ENCODE results near the gene VENTX. TPM values are rescaled to one million over a fixed set of nuclear protein-coding genes. Genes with fewer than 3 reads are reported as not detected.

Gene VENTX
- total RNA-seq, 1 donor from 2014 or later, result 0.23 TPM

DNA sequence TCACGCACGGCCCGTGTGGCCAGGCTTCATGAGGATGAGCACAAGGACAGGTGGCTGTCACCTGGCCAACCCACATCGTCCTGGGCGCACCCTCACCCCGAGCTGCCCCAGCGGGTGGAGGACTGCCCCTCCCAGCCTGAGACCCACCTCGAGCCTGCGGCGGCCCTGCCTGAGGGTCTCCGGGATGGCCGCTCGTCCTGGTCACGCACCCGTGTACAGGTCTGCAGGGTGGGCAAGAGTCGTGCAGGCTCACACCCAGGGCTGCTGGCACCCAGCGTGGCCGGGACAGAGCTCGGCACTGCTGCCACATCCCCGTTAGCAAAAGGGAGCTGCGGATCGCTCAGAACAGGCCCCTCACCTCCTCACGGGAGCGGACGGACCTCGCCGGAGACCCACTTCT lies 22.1 kb upstream of the VENTX start:
- H3K27me3 Mint-ChIP-seq (ENCODE audit: unreplicated experiment), result peaks cover 8% of the 10 kb centered on the region
- H3K4me3 Mint-ChIP-seq (ENCODE audit: unreplicated experiment), result no peak overlapping the region
- H3K9me3 Mint-ChIP-seq (ENCODE audit: unreplicated experiment), result no peaks in the 10 kb centered on the region
- no peaks in the 10 kb centered on the region for H3K4me1 Mint-ChIP-seq (ENCODE audit: unreplicated experiment)
- TF ChIP-seq CTCF (IDR thresholded peaks at IDR 0.05; ENCODE audit: unreplicated experiment), result no peak
- no peak for DNase-seq (ENCODE audit: low spot score)
- H3K36me3 Mint-ChIP-seq (ENCODE audit: low read depth, unreplicated experiment), result no peaks in the 10 kb centered on the region
- H3K27ac Mint-ChIP-seq (ENCODE audit: unreplicated experiment), result no peak overlapping the region

DNA sequence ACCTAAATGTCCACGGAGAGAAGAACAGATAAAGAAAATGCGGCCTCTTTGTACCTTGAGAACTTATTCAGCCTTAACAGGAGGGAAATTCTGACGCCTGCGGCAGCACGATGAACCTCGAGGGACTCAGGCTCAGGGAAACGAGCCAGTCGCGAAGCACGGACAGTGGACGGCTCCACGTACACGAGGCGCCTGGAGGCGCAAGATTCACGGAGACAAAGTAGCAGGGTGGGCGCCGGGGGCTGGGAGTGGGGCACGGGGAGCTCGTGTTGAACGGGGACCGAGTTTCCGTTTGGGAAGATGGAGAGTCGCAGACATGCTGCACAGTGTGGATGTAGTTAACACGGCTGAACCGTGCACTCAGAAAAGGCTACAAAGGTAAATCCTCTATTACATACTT lies 20.9 kb upstream of the VENTX start:
- DNase-seq (ENCODE audit: low spot score), result no peak
- no peaks in the 10 kb centered on the region for H3K9me3 Mint-ChIP-seq (ENCODE audit: unreplicated experiment)
- H3K4me3 Mint-ChIP-seq (ENCODE audit: unreplicated experiment), result no peak overlapping the region
- peaks cover 8% of the 10 kb centered on the region for H3K27me3 Mint-ChIP-seq (ENCODE audit: unreplicated experiment)
- no peaks in the 10 kb centered on the region for H3K4me1 Mint-ChIP-seq (ENCODE audit: unreplicated experiment)
- no peak overlapping the region for H3K27ac Mint-ChIP-seq (ENCODE audit: unreplicated experiment)
- no peak for TF ChIP-seq CTCF (IDR thresholded peaks at IDR 0.05; ENCODE audit: unreplicated experiment)
- no peaks in the 10 kb centered on the region for H3K36me3 Mint-ChIP-seq (ENCODE audit: low read depth, unreplicated experiment)

DNA sequence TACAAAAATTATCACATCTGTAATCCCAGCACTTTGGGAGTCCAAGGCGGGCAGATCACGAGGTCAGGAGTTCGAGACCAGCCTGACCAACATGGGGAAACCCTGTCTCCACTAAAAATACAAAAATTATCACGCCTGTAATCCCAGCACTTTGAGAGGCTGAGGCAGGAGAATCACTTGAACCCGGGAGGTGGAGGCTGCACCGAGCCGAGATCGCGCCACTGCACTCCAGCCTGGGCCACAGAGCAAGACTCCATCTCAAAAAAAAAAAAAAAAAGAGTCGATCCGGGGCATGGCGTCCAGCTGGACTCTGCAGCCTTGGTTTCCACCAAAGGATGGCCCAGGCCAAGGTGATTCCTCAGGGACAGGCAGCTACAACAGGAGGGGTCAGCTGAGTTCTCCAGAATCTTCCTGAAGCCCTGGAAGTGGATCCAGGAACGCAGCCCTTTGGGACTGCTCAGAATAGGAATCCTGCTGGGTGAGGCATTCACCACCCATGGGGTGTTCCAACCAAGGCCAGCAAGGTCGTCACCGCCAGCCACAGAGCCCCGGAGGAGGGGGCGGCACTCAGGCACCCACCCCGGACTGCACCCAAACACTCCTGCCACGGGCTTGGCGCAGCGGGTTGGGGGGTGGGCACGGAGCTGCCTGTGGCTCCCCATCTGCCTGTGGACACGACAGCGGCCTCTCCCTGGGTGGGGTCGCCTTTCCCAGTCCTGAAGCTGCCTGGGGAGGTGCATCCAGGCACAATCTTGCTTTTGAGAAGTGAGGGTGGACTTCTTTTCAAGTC lies 19.7 kb upstream of the VENTX start:
- Mint-ChIP-seq H3K27ac (ENCODE audit: unreplicated experiment) (no peak overlapping the region), H3K4me3 (ENCODE audit: unreplicated experiment) (no peak overlapping the region), H3K4me1 (ENCODE audit: unreplicated experiment) (no peaks in the 10 kb centered on the region), H3K27me3 (ENCODE audit: unreplicated experiment) (peaks cover 5% of the 10 kb centered on the region), H3K9me3 (ENCODE audit: unreplicated experiment) (no peaks in the 10 kb centered on the region), H3K36me3 (ENCODE audit: low read depth, unreplicated experiment) (no peaks in the 10 kb centered on the region)
- TF ChIP-seq CTCF (IDR thresholded peaks at IDR 0.05; ENCODE audit: unreplicated experiment), result no peak
- no peak for DNase-seq (ENCODE audit: low spot score)

- Mint-ChIP-seq H3K4me1 (ENCODE audit: unreplicated experiment) (no peaks in the 10 kb centered on the region), H3K9me3 (ENCODE audit: unreplicated experiment) (no peaks in the 10 kb centered on the region), H3K4me3 (ENCODE audit: unreplicated experiment) (no peak overlapping the region), H3K27me3 (ENCODE audit: unreplicated experiment) (peaks cover 6% of the 10 kb centered on the region), H3K36me3 (ENCODE audit: low read depth, unreplicated experiment) (no peaks in the 10 kb centered on the region), H3K27ac (ENCODE audit: unreplicated experiment) (no peak overlapping the region)
- TF ChIP-seq CTCF (IDR thresholded peaks at IDR 0.05; ENCODE audit: unreplicated experiment), result no peak
- DNase-seq (ENCODE audit: low spot score), result no peak
Observed at GRCh38 chr10:133218891-133219290, 18.8 kb upstream of the VENTX start.

DNA sequence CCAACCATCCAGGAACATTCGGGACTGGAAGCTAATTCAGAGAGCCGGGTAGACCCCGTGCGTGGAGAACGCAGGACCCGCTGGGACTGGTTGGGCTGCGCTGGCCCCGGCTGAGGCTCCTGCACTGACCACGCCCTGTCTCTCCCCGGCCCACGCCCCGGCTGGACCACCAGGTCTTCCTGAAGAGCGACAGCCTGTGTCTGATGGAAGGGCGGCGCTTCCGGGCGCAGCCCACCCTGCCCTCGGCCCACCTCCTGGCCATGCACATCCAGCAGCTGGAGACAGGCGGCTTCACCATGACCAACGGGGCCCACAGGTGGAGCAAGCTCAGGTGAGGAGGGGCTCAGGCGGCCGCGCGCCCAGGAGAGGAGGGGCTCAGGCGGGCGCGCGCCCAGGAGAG lies 17.9 kb upstream of the VENTX start:
- no peaks in the 10 kb centered on the region for H3K36me3 Mint-ChIP-seq (ENCODE audit: low read depth, unreplicated experiment)
- H3K9me3 Mint-ChIP-seq (ENCODE audit: unreplicated experiment), result no peaks in the 10 kb centered on the region
- H3K4me3 Mint-ChIP-seq (ENCODE audit: unreplicated experiment), result no peak overlapping the region
- TF ChIP-seq CTCF (IDR thresholded peaks at IDR 0.05; ENCODE audit: unreplicated experiment), result no peak
- DNase-seq (ENCODE audit: low spot score), result no peak
- peaks cover 11% of the 10 kb centered on the region for H3K27me3 Mint-ChIP-seq (ENCODE audit: unreplicated experiment)
- H3K4me1 Mint-ChIP-seq (ENCODE audit: unreplicated experiment), result no peaks in the 10 kb centered on the region
- H3K27ac Mint-ChIP-seq (ENCODE audit: unreplicated experiment), result no peak overlapping the region

Measured in endothelial cell (in vitro differentiated cells).